Left cardiac atrium (tissue), 4 donors: ENCODE results near the gene SCTR. TPM values are rescaled to one million over a fixed set of nuclear protein-coding genes. Genes with fewer than 3 reads are reported as not detected.

ENCODE experiments used
- ATAC-seq, 2 donors: fragments of 200-7000 bp; cut with Tn5 transposase; one replicate each; pipeline ENCODE4 v1.9.1; 2020; ENCODE audit warnings: mild to moderate bottlenecking in 2 of 2, moderate library complexity in 2 of 2
- DNase-seq: peaks from one replicate; pipeline ENCODE4 v3.0.0-alpha.2; 2020
- intact Hi-C, 2 donors: fragments of 100-400 bp; cut with DNase I; formaldehyde crosslinking; loops; one replicate each; pipeline versions ENCODE4 v1.14.1 to v1.15.1; 2022 to 2023
- total RNA-seq, 2 donors: library from RNA; stranded (reverse); fragmentation: NEBNext Ultra II Directional; extraction: Animal tissue kit (Norgen Biotek cat#: 25700); gene quantifications; one replicate each; pipeline ENCODE4 v1.2.1, GENCODE V29; 2021
- donor health status: DM: no; HTN: yes; CAD: no.
- donor health status: DM: no; HTN: yes; CAD: no; lungs with severe emphysema.
- donor health status: DM: yes; HTN: yes; CAD: no.
- donor health status: Dilated cardiomyopathy.

The SCTR gene
- total RNA-seq, 2 donors from 2014 or later: 0.32 TPM; not detected in 1

DNA sequence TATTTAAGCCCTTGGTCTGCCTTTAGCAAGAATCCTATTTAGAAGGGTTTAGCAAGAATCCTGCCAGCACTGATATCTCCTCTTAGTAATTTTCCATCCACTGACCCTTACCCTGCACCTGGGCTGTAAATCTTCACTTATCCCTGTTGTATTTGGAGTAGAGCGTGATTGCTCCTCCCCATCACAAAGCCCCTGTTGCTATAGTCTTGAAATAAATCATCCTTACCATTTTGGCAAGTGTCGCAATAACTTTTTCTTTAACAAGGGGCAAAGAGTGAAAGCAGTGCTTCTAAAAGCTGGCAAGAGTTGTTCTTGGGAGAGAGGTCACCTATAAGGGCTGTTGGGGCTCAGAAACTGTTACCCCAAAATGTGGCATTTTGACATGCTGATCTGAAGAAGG, 3.7 kb upstream of the SCTR start:
- intact Hi-C loops: loop anchor here in 1 of 2 donors (10.0 kb wide), 1 partner anchor 117 kb away; no protein-coding TSS in a partner anchor
- no peak for ATAC-seq
- DNase-seq: no peak

DNA sequence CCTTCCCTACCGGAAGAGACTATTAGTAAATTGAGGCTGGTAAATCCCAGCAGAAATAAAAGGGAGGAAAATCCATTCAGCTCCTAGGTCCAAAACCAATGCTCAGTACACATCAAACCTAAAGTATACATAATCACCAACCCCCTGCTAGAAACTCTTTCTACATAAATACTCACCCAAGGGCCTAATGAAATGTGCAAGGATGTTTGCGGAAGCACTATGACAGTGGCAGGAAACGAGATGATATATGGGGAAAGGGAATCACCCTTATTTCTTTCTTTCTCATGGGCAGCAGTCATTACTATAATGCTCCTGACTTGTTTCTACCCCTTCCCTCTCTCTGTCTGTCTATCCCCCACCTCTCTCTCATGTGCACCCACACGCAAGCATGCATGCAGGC, 1.3 kb upstream of the SCTR start:
- DNase-seq (no peak), ATAC-seq (no peak)
- intact Hi-C loops: loop anchor here in 1 of 2 donors (10.0 kb wide), 1 partner anchor 119 kb away; no protein-coding TSS in a partner anchor

GRCh38 chr2:119523383-119523951, 816 bp downstream of the SCTR start:
- DNase-seq: no peak
- intact Hi-C loops: loop anchor here in 1 of 2 donors (10.0 kb wide), 1 partner anchor 121 kb away; no protein-coding TSS in a partner anchor

GRCh38 chr2:119522671-119523070, 1.6 kb downstream of the SCTR start:
- intact Hi-C loops: loop anchor here in 1 of 2 donors (10.0 kb wide), 1 partner anchor 122 kb away; no protein-coding TSS in a partner anchor
- ATAC-seq (no peak), DNase-seq (no peak)

More at GRCh38 chr2:119523383-119523951, 816 bp downstream of the SCTR start:
- no peak for ATAC-seq

GRCh38 chr2:119521433-119522050, 2.7 kb downstream of the SCTR start:
- ATAC-seq (no peak), DNase-seq (no peak)
- intact Hi-C loops: loop anchor here in 1 of 2 donors (10.0 kb wide), 1 partner anchor 123 kb away; no protein-coding TSS in a partner anchor

- no peak for DNase-seq
- intact Hi-C loops: loop anchor here in 1 of 2 donors (10.0 kb wide), 1 partner anchor 124 kb away; no protein-coding TSS in a partner anchor
- ATAC-seq: no peak
These were observed 3.4 kb downstream of the SCTR start for GRCh38 chr2:119520696-119521432.

GRCh38 chr2:119519057-119519408, 5.2 kb downstream of the SCTR start:
- DNase-seq (no peak), ATAC-seq (no peak)
- intact Hi-C loops: no loop called here

GRCh38 chr2:119518401-119519056, 5.8 kb downstream of the SCTR start:
- no peak for ATAC-seq
- intact Hi-C loops: no loop called here
- DNase-seq: no peak

GRCh38 chr2:119517433-119517832, 6.8 kb downstream of the SCTR start:
- ATAC-seq (peak in 1 of 2 donors; percentile 76), DNase-seq (peak; percentile 56)
- intact Hi-C loops: loop anchor here in 1 of 2 donors (2.0 kb wide), 1 partner anchor 143 kb away; no protein-coding TSS in a partner anchor

GRCh38 chr2:119516121-119516520, 8.2 kb downstream of the SCTR start:
- intact Hi-C loops: loop anchor here in 1 of 2 donors (2.0 kb wide), 1 partner anchor 145 kb away; no protein-coding TSS in a partner anchor
- ATAC-seq (no peak), DNase-seq (no peak)

GRCh38 chr2:119513832-119514231, 10.5 kb downstream of the SCTR start:
- ATAC-seq (no peak), DNase-seq (no peak)
- intact Hi-C loops: no loop called here

DNA sequence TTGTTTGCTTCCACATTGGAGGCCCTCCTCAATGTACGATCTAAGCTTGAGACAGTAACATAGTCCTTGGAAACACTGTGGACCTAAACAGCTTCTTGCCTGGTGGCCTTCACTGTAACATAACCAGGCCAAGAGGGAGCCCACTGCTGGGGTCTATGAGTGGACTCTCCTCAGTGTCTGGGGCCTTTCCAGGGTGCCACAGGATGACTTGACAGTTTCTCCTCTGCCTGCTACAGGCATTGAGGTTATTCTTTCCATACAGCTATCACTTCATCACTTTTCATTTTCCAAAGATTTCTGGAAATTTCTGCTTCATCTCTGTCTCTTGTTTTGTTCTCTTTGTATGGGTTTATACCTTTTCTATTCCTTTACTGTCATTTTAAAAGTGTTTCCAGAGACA, 11.3 kb downstream of the SCTR start:
- ATAC-seq: no peak
- intact Hi-C loops: no loop called here
- DNase-seq: no peak

DNA sequence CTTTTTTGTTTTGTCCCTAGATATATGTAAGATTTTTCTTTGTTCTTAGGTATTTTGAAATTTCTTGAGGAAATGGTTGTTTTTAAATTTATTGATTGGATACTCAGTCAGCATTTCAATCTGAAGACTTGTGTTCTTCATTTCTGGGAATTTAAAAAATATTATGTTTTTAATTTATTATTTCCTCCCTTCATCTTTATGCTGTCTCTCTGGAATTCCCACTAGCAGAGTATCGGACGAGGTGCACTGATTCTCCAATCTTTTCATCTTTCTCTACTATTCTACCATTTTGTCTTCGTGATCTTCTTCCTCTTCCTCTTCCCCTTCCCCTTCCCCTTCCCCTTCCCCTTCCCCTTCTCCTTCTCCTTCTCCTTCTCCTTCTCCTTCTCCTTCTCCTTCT, 12.3 kb downstream of the SCTR start:
- no peak for DNase-seq
- ATAC-seq: no peak
- intact Hi-C loops: no loop called here

- DNase-seq (no peak), ATAC-seq (no peak)
- intact Hi-C loops: no loop called here
These were observed 15.5 kb downstream of the SCTR start for GRCh38 chr2:119508756-119509155.

GRCh38 chr2:119496682-119497081, 27.6 kb downstream of the SCTR start:
- intact Hi-C loops: no loop called here
- no peak for ATAC-seq

DNA sequence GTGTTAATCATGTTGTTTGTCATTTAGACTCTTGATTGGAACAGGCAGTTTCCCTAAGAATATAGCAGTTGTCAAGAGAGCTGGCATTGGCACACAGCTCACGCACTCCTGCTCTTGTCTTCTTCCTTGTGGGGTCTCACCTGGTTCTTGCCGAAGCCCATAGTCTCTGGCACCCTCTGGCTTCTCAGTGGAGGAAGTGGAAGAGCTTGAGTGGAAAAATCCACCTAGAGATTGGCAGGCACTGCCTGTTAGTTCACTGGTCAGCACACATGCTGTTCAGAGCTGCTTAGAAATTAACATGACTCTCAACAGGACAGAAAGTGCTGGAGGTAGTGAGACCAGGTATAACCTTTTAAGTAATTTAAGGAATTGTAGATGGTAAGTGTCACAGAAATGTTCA, 28.3 kb downstream of the SCTR start:
- DNase-seq: no peak
- intact Hi-C loops: no loop called here
- peak in 1 of 2 donors; percentile 32 for ATAC-seq

More at GRCh38 chr2:119496682-119497081, 27.6 kb downstream of the SCTR start:
- no peak for DNase-seq

DNA sequence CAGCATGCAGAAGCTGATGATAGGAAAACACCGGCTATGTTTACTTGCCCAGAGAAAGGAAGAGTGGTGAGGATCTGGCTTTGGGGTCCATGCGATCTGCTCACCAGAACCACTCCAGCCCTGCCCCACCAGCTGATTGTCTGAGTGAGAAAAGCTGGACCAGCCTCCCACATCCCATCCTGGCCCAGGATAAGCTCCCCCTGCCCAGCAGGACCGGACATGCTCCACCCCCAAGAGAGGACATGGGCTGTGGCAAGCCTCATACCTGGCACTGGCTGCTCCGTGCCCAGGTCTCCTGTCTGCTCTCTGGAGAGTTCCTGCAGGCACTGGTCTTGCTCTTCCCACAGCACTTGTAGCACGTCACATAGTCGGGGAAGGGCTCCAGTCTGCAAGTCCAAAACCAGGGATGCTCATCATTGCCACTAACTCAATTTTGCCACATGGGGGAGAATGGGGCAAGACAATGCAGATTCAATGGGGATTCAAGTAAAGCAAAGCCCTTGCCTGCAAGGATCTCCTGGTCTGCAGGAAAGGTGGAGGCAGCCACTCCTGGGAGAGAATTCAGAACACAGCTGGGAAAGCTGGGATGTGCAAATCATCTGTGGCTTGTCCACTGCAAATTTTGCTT, 30.0 kb downstream of the SCTR start:
- DNase-seq (no peak), ATAC-seq (no peak)
- intact Hi-C loops: no loop called here

- intact Hi-C loops: no loop called here
- DNase-seq: no peak
- peak; percentile 31 to 75 for ATAC-seq
These were observed 32.3 kb downstream of the SCTR start for GRCh38 chr2:119491776-119492525.
